Hepatocyte (in vitro differentiated cells): ENCODE measurements around the gene ABCC3. TPM values are rescaled to one million over a fixed set of nuclear protein-coding genes. Genes with fewer than 3 reads are reported as not detected.

Source experiments
- DNase-seq: peaks from one replicate; pipeline ENCODE4 v3.0.0-alpha.2; 2016; ENCODE audit warnings: low spot score
- H2AFZ ChIP-seq: fragments of 200-600 bp; sonication (generic); 2 replicates; pipeline ENCODE4 v1.6.0; 2016; ENCODE audit warnings: antibody characterized with exemption, mild to moderate bottlenecking
- H3K27ac ChIP-seq: fragments of 200-600 bp; sonication (generic); 2 replicates; pipeline ENCODE4 v1.5.1; 2016; ENCODE audit warnings: mild to moderate bottlenecking
- H3K27me3 ChIP-seq: fragments of 200-600 bp; sonication (generic); 2 replicates; pipeline ENCODE4 v1.6.1; 2016
- H3K36me3 ChIP-seq: fragments of 200-600 bp; sonication (generic); replicated peaks from 2 replicates; pipeline ENCODE4 v1.5.1; 2016; ENCODE audit warnings: low read depth; ENCODE audit not compliant: insufficient read depth
- H3K4me1 ChIP-seq: fragments of 200-600 bp; sonication (generic); 2 replicates; pipeline ENCODE4 v1.5.1; 2016; ENCODE audit warnings: mild to moderate bottlenecking, moderate library complexity; ENCODE audit not compliant: insufficient read depth
- H3K4me2 ChIP-seq: fragments of 200-600 bp; sonication (generic); 2 replicates; pipeline ENCODE4 v1.6.0; 2016
- H3K4me3 ChIP-seq: fragments of 200-600 bp; sonication (generic); 2 replicates; pipeline ENCODE4 v1.5.1; 2016; ENCODE audit warnings: mild to moderate bottlenecking
- H3K79me2 ChIP-seq: fragments of 200-600 bp; sonication (generic); 2 replicates; pipeline ENCODE4 v1.6.0; 2017; ENCODE audit warnings: mild to moderate bottlenecking
- H3K9me2 ChIP-seq: fragments of 200-600 bp; sonication (generic); replicated peaks from 2 replicates; pipeline ENCODE4 v1.6.0; 2017; ENCODE audit warnings: mild to moderate bottlenecking; ENCODE audit not compliant: insufficient read depth
- H3K9me3 ChIP-seq: fragments of 200-600 bp; sonication (generic); 2 replicates; pipeline ENCODE4 v1.5.1; 2016; ENCODE audit warnings: low read depth, mild to moderate bottlenecking
- H4K20me1 ChIP-seq: fragments of 200-600 bp; sonication (generic); 2 replicates; pipeline ENCODE4 v1.6.0; 2016; ENCODE audit warnings: mild to moderate bottlenecking; ENCODE audit not compliant: insufficient read depth, poor library complexity, severe bottlenecking
- CTCF ChIP-seq: fragments of 200-600 bp; sonication (generic); IDR thresholded peaks from 2 replicates; pipeline ENCODE4 v1.5.1; 2016; ENCODE audit warnings: antibody characterized with exemption, mild to moderate bottlenecking; ENCODE audit not compliant: poor library complexity
- EZH2 ChIP-seq: fragments of 200-600 bp; sonication (generic); IDR thresholded peaks from 2 replicates; pipeline ENCODE4 v1.6.1; 2016; ENCODE audit warnings: antibody characterized with exemption, mild to moderate bottlenecking, borderline replicate concordance
- EZH2phosphoT487 ChIP-seq: fragments of 200-600 bp; sonication (generic); IDR thresholded peaks from one replicate; pipeline ENCODE4 v1.6.1; 2018; ENCODE audit warnings: antibody characterized with exemption, mild to moderate bottlenecking, low read depth, moderate library complexity; ENCODE audit not compliant: unreplicated experiment, severe bottlenecking
- WGBS: methylation state at CpG from one replicate; pipeline ENCODE4 v1.1.6; 2016; ENCODE audit warnings: low lambda C conversion rate; ENCODE audit errors: missing lambda C conversion rate; 5-methylcytosine and 5-hydroxymethylcytosine counted together
- polyA plus RNA-seq: library from polyadenylated mRNA; unstranded; fragments of >200 nt; fragmentation: Nextera tagmentation; extraction: Ambion mirVana; gene quantifications from 2 replicates; pipeline ENCODE4 v1.2.1, GENCODE V29; 2016
- total RNA-seq: library from RNA; depleted of rRNA; stranded (reverse); fragments of >200 nt; gene quantifications from 2 replicates; pipeline ENCODE4 v1.2.3, GENCODE V29; 2014

ABCC3 gene
- total and polyA plus RNA-seq, 2 experiments from 2014 or later, result 16.9 to 18.1 TPM

GRCh38 chr17:50651661-50652060, 17.0 kb downstream of the ABCC3 start:
- no peaks in the 10 kb centered on the region for H4K20me1 ChIP-seq
- no peak for DNase-seq
- no peaks in the 10 kb centered on the region for H3K9me2 ChIP-seq
- no peak overlapping the region for H3K27ac ChIP-seq
- TF ChIP-seq EZH2, result no peak
- no peak for TF ChIP-seq CTCF
- TF ChIP-seq EZH2phosphoT487, result no peak
- H3K4me2 ChIP-seq, result no peak overlapping the region
- WGBS, result 90% methylated on average over 2 of the region's 2 CpGs
- H3K9me3 ChIP-seq, result no peaks in the 10 kb centered on the region
- no peaks in the 10 kb centered on the region for H3K27me3 ChIP-seq
- H2AFZ ChIP-seq, result no peak overlapping the region
- no peaks in the 10 kb centered on the region for H3K36me3 ChIP-seq
- no peak overlapping the region for H3K4me3 ChIP-seq
- no peaks in the 10 kb centered on the region for H3K79me2 ChIP-seq
- no peaks in the 10 kb centered on the region for H3K4me1 ChIP-seq

DNA sequence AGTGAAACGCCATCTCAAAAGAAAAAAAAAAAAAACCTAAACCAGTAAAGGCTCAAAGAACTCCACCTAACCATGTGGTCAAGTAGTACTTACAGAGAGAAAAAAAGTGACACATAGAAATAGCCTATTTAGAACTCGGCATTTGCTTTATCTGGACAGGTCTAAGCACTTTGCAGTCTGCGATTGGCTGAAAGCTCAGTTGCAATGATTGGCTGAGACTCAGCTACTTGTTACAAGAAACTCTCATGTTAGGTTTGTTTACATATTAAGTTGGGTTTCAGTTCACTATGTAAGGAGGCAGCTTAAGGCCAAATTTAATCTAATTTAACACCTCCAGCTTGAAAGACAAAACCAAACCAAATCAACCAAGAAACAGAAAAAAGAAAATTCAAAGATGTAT, 19.1 kb downstream of the ABCC3 start:
- Histone ChIP-seq H3K79me2 (no peaks in the 10 kb centered on the region), H3K9me3 (no peaks in the 10 kb centered on the region), H3K36me3 (no peaks in the 10 kb centered on the region), H4K20me1 (no peaks in the 10 kb centered on the region), H2AFZ (no peak overlapping the region), H3K4me2 (no peak overlapping the region), H3K4me1 (no peaks in the 10 kb centered on the region), H3K27me3 (no peaks in the 10 kb centered on the region), H3K9me2 (no peaks in the 10 kb centered on the region), H3K4me3 (no peak overlapping the region), H3K27ac (no peak overlapping the region)
- no peak for DNase-seq
- WGBS, result 88% methylated on average over 3 of the region's 3 CpGs
- TF ChIP-seq CTCF (no peak), EZH2phosphoT487 (no peak), EZH2 (no peak)

DNA sequence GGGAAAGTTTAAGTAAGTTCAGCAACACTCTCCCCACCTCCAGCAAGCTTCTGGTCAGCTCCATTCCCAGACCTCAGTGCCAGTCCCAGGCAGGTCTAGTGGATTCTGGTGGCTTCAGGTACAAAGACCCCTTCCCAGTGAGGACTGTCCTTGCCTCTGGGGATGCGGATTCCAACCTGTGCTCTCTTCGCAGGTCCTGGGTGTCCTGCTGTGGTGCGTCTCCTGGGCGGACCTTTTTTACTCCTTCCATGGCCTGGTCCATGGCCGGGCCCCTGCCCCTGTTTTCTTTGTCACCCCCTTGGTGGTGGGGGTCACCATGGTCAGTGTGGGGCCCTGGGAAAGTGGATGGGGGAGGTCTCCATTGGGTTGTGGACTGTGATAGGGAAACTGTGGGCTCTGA, 21.8 kb downstream of the ABCC3 start:
- Histone ChIP-seq H3K9me3 (no peaks in the 10 kb centered on the region), H3K4me3 (no peak overlapping the region), H4K20me1 (no peaks in the 10 kb centered on the region), H3K9me2 (no peaks in the 10 kb centered on the region), H3K4me2 (no peak overlapping the region), H3K36me3 (no peaks in the 10 kb centered on the region), H3K79me2 (no peaks in the 10 kb centered on the region), H3K27ac (no peak overlapping the region), H3K27me3 (no peaks in the 10 kb centered on the region), H2AFZ (no peak overlapping the region), H3K4me1 (peaks cover 17% of the 10 kb centered on the region)
- TF ChIP-seq EZH2 (no peak), CTCF (no peak), EZH2phosphoT487 (no peak)
- DNase-seq, result no peak
- WGBS, result 85% methylated on average over 5 of the region's 5 CpGs

DNA sequence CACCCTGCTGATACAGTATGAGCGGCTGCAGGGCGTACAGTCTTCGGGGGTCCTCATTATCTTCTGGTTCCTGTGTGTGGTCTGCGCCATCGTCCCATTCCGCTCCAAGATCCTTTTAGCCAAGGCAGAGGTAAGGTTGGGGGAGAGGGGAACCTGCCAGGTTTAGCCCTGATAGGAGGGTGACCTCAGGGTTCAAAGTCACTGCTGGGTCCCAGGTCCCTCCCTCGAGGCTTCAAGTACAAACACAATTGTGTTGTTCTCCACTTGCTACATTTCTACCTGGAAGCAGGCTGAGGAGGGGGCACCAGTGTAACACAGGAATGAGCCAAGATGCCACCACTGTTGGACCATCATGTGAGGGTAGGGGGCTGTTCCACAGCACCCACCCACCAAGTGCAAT, 22.4 kb downstream of the ABCC3 start:
- WGBS, result 87% methylated on average over 7 of the region's 7 CpGs
- peaks cover 20% of the 10 kb centered on the region for H3K4me1 ChIP-seq
- H3K79me2 ChIP-seq, result no peaks in the 10 kb centered on the region
- no peak for DNase-seq
- no peak overlapping the region for H3K4me3 ChIP-seq
- H3K9me3 ChIP-seq, result no peaks in the 10 kb centered on the region
- no peak overlapping the region for H3K27ac ChIP-seq
- TF ChIP-seq CTCF, result no peak
- no peak for TF ChIP-seq EZH2
- TF ChIP-seq EZH2phosphoT487, result no peak
- H2AFZ ChIP-seq, result no peak overlapping the region
- H3K36me3 ChIP-seq, result no peaks in the 10 kb centered on the region
- H3K27me3 ChIP-seq, result no peaks in the 10 kb centered on the region
- no peaks in the 10 kb centered on the region for H3K9me2 ChIP-seq
- H4K20me1 ChIP-seq, result no peaks in the 10 kb centered on the region
- H3K4me2 ChIP-seq, result no peak overlapping the region
